SW 1271 (cell line): ENCODE data around the gene TSC22D3.
"Not testable (repeated sequence)": the region's sequence is repeated elsewhere in the genome, so short reads cannot be mapped to it uniquely, and the experiment has no call there.

Experiments
- DNase-seq, 2 experiments: peaks; one replicate each; lab custom pipeline; 2025; lab: John Stamatoyannopoulos, UW

The TSC22D3 gene

GRCh38 chrX:107712231-107713202 is 63.1 kb downstream of the TSC22D3 start:
- no peak for DNase-seq

DNA sequence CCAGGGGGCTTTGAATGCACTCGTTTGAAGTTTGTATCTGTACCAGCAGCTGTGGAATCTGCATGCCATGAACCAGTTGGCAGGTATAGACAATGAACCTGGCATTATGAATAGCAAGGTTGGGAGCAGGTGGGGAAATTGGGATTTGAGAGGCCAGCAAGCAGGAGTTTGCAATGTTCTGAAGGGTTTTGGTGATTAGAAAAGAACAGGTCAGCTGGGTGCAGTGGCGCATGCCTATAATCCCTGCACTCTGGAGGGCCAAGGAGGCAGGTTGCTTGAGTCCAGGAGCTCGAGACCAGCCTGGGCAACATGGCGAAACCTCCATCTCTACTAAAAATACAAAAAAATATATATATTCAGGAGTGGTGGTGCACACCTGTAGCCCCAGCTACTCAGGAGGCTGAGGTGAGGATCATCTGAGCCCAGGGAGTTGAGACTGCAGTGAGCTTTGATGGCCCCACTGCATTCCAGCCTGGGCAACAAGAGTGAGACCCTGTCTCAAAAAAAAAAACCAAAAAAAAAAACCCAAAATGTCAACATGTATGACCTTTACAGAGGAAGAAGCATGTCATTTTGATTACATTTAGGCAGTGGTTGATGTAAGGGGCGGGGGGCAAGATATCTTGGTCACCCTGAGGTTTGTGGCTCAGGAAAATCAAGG is 63.9 kb downstream of the TSC22D3 start:
- no peak for DNase-seq

- peak; percentile 2 to 52 for DNase-seq
Observed at GRCh38 chrX:107710617-107711391, 64.8 kb downstream of the TSC22D3 start.

DNA sequence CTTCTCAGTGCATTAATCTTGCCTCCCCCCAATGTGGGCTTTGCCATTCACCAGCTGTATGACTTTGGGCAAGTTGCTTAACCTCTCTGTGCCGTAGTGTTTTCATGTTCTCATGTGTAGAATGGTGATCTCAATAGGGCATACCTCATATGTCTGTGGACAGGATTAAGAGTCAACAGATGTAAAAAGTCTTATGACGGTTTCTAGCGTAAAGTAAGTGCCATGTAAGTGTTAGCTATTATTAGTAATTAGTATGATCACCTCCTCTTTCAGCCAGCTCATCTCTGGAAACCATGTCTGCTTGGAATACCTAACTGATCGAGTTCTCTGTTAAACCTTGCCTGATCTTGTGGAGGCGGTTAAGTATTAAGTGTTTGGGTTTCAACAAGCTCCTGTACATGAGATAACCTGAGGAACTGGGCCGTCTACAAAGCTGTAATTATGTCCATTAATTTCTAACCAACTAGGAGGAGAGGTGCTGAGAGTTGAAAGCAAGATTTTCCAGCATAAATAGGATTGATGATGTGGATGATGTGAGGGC is 66.3 kb downstream of the TSC22D3 start:
- DNase-seq = no peak

GRCh38 chrX:107708762-107709161 is 66.8 kb downstream of the TSC22D3 start:
- DNase-seq = no peak

DNA sequence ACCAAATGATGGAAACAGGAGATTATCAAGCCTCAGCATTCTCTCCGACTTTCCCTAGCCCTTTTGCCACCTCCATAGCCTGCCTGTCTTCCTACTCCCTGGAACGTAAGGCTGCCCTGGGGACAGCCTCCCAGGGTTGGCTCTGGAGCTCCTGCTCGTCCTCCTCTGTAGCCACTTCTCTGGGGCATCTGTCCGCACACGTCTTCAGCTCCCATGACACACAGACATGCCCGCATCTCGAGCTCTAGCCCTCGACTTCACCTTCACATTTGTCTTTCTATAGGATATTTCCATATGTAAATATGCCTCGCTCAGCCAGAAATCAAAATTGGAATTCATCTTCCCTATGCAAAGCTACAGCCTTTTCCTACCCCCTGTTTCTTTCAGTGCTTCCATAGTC is 67.7 kb downstream of the TSC22D3 start:
- DNase-seq = no peak

DNA sequence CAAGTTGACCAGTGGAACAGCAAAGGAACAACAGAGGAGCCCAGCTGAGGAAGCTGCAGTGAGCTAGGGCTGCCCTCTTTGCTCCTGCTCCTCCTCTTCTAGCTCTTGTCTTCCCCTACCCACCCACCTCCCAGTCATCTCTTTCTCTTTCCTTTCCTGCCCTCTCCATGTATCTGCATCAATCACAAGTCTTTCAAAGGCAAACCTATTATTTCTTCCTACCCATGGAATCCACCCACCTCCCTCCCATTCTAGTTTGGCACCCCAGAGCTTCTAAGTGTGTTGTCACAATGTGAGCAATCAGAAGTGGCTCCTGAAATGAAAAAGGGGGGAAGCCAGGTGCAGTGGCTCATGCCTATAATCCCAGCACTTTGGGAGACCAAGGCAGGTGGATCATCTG is 69.3 kb downstream of the TSC22D3 start:
- DNase-seq = no peak

GRCh38 chrX:107704587-107704986 is 71.0 kb downstream of the TSC22D3 start:
- DNase-seq = no peak

DNA sequence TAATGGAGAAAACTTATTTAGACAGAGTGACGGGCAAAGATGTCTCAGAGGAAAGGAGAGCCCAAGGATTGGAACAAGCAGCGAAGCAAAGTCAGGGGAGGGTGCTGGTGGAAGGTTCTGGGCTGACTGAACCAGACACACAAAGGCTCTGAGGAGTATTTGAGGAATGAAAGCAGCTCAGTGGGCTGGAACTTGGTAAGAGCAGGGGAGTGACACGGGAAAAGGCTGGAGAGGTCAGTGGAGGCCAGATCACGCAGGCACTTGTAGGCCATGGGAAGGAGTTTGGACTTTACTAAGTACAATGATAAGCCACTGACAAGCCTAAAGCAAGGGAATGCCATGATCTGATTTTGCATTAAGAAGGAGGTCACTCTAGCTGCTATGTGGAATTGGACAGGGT is 71.4 kb downstream of the TSC22D3 start:
- DNase-seq = no peak

- DNase-seq = no peak
Observed at GRCh38 chrX:107701493-107702121, 74.0 kb downstream of the TSC22D3 start.

GRCh38 chrX:107700790-107701189 is 74.8 kb downstream of the TSC22D3 start:
- no peak for DNase-seq

DNA sequence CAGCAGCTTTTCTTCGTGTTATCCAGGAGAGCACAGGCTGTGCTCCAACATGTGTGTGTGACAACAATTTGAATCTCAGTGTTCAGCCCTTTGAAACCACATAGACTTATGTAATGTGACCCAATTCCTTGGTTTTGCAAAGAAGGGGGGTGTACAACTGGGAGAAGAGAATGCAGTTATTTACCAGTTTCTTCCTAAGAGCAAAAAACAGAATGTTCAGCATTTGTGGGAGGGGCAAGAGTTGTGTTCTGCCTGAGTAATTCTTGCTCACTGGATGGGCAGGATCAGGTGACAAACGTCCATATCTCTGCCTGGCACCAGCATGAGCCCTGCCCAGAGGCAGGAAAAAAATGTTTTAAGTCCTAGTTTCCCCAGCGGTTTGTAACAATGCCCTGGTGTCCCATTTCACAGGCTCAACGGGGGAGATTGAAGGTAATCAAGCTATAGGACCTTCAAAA is 75.2 kb downstream of the TSC22D3 start:
- no peak for DNase-seq

DNA sequence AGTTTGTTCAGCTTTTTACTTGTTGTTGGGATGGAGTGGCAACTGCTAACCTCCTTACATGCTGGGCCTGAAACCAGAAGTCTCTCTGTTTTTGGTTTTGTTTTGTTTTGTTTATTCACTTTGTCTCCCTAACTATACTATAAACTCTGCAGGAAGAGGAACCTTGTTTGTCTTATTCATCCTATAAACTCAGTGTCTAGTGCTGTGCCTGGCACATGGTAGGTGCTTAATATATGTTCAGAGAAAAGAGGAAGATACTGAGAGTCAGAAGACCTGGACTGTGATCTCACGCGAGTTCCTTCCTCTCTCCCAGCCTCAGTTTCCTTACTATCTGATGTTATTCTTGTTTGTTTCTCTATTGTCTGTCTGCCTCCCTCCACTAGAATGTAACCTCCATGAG is 76.0 kb downstream of the TSC22D3 start:
- DNase-seq = no peak

DNA sequence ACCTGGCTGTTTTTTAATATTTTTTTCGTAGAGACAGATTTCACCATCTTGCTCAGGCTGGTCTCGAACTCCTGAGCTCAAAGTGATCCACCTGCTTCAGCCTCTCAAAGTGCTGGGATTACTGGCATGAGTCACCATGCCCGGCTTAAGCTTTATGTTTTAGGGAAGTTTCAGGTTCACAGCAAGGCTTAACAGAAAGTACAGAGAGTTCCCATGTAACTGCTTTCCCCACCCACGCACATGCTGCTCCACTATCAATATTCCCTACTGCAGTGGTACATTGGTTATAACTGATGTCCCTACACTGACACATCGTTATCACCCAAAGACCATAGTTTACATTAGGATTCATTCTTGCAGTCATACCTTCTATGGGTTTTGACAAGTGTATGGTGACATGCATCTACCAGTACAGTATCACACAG is 84.6 kb downstream of the TSC22D3 start:
- no peak for DNase-seq

- no peak for DNase-seq
Observed at GRCh38 chrX:107687445-107687844, 88.1 kb downstream of the TSC22D3 start.

DNA sequence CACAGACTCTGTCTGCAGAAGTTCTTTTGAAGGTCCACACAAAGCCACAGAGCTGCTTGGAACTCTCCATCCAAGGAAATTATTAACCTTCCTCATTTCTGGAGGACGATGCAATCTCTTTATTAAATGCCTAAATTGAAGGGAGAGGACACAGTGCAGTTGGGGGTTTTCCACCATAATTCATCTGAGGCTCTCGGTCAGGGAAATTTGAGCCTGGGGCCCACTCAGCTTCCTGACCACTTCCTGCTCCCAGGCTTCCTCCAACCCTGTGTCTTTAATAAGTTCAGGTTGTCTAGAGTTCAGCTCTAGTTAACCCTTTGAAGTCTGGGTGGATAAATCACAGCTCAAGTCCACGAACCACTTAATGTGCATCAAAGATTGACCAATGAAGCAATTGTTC is 88.8 kb downstream of the TSC22D3 start:
- no peak for DNase-seq

DNA sequence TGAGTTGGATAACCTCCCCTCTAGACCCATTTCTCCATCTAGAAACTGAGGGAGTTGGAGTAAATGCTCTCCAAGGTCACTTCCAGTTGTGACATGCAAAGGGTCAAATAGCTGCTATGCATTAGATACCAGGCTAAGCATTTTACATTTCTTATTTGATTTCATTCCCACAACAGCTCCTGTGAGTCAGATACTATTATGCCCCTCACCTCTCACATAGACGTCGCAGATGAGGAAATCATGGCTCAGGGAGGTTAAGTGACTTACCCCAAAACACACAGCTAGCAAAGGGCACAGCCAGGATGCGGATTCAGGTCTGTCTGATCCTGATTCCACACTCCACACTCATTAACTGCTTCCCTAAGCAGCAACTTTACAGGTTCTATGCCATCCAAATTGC is 89.6 kb downstream of the TSC22D3 start:
- no peak for DNase-seq

- not testable (repeated sequence) for DNase-seq
Observed at GRCh38 chrX:107685586-107685985, 90.0 kb downstream of the TSC22D3 start.

- DNase-seq = no peak
Observed at GRCh38 chrX:107684956-107685385, 90.6 kb downstream of the TSC22D3 start.

DNA sequence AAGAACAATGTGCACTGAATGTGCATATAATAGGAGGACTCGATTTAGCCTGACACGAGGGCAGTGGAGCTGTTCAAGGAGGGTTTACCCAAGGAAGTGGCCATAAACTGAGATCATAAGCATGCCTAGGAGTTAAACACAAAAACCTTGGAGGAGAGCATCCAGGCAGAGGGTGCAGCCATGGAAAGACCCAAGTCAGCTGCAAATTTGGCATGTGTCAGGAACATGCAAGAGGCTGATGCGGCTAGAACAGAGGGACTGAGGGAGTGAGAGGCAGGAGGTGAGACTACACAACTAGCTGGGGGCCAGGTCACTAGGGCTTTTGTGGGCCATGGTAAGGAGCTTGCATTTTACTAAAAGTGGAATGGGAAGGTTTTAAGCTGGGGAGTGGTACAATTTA is 91.7 kb downstream of the TSC22D3 start:
- DNase-seq = no peak

DNA sequence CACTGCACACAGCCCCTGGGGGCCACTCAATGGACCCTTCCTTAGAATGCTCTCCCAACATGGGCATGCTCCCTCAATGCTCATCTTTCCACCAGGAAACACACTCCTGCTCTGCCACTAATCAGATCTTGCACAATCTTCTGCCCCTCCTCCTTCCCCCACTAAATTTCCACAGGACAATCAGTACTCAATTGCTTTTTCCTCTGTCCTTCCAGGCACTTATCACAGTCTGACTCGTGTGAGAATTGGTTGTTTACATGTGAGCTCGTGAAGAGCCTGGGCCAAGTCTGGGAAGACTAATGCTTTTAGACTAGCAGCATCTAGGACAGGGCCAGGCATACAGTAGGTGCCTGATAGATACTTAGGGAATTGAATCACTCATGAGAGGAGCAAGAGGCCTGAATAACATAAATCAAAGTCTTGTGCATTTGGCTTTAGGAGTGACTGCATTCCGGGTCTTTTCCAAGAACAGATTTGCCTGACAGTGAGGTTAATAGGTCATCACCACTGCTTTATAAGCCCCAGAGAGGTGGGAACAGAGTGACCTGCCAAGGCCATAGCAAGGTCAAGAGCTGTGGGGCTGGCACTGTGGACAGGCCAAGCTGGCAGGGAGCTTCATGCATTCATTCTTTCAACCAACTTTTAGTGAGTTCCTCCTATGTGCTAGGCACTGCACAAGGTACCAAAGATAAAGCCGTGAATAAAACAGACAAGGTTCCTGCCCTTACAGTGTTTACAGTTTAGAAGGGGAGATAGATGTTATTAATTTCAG is 92.3 kb downstream of the TSC22D3 start:
- no peak for DNase-seq
